Inflammatory macrophage (primary cell): ENCODE data around the gene ADAMTS4.
"Not testable (repeated sequence)": the region's sequence is repeated elsewhere in the genome, so short reads cannot be mapped to it uniquely, and the experiment has no call there.

Experiments used
- DNase-seq, 2 donors: peaks; one replicate each; pipeline ENCODE4 v3.0.0-alpha.2; 2020 to 2022
- total RNA-seq, 18 experiments: gene quantifications; one replicate each; lab custom pipeline; 2026; ENCODE audit warnings: mixed read lengths in 6 of 18, inconsistent platforms in 2 of 18; lab: John Stamatoyannopoulos, UW

ADAMTS4 gene, protein sequence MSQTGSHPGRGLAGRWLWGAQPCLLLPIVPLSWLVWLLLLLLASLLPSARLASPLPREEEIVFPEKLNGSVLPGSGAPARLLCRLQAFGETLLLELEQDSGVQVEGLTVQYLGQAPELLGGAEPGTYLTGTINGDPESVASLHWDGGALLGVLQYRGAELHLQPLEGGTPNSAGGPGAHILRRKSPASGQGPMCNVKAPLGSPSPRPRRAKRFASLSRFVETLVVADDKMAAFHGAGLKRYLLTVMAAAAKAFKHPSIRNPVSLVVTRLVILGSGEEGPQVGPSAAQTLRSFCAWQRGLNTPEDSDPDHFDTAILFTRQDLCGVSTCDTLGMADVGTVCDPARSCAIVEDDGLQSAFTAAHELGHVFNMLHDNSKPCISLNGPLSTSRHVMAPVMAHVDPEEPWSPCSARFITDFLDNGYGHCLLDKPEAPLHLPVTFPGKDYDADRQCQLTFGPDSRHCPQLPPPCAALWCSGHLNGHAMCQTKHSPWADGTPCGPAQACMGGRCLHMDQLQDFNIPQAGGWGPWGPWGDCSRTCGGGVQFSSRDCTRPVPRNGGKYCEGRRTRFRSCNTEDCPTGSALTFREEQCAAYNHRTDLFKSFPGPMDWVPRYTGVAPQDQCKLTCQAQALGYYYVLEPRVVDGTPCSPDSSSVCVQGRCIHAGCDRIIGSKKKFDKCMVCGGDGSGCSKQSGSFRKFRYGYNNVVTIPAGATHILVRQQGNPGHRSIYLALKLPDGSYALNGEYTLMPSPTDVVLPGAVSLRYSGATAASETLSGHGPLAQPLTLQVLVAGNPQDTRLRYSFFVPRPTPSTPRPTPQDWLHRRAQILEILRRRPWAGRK
- total RNA-seq, result 0 to 1.8 (median 0.12) reads per million in 18 experiments

DNA sequence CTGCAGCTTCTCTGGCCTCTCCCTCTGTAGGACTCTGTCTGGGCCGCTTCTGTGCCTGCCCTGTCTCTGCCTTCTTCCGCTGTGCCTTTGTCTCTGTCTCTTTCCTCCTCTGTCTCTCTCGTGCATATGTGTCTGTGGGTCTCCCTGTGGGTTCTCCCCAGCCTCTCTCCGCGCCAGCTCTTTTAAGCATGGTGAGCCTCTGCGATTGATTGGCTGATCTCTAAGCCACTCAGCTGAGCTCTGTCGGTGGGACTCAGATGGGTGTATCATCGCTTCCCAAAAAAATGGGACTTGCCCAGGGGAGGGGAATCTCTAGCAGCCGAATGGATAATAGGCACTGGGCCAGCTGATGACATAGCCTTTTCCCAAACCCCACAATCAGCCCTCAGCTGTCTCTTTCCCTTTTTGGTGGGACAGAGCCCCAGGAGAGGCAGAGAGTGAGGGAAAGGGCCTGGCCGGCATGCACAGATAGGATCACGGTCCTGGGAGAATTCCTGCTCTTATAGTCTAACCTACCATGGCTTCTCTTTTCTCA, at the start of gene ADAMTS4:
Gene ADAMTS4 (minus strand): TSS at position 158 of the 535 bp plus-strand sequence. CDS start 427 bp downstream, outside the sequence.
- no peak for DNase-seq

GRCh38 chr1:161244888-161245287, 46.0 kb upstream of the ADAMTS4 start:
- no peak for DNase-seq

DNA sequence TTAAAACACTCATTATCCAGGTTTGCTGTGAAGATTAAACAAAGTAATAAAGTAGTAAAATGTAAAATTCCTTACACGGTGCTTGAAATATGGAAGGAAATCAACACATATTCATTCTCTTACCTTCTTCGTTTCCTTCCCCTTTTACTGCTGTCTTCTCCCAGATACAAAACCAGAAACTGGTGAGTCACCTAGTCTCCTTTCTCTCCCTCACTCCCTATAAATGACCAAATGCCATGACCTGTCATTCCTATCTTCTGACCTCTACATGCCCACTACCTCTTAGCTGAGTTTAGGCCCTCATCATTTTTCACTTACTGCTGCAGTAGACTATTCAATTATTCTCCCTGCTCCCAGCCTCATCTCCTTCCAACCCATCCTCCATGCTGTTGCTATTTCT, 43.5 kb upstream of the ADAMTS4 start:
- DNase-seq, result no peak

GRCh38 chr1:161241682-161242081, 42.8 kb upstream of the ADAMTS4 start:
- peak; percentile 27 to 30 for DNase-seq

DNA sequence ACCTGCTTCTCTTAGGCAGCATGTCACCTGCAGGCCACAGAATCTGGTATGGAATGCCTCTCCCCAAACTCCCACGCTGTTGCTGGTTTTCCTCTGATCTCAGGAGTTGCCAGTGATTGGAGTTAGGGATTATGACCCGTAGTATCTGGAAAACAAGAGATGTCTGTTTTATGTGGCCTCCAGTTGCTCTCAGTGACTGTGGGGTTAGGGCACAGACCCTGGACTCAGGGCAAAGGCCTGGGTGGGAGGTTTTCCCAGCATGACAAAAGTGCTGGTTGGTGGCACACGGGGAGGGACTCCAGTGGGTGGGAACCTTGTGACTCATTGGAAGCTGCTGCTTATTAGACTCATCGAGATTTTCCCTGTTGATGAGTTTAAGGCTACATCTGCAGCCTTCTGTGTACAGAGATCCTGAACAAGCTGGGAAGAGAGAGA, 39.2 kb upstream of the ADAMTS4 start, which contains the start of gene NR1I3:
Gene NR1I3 (minus strand): TSS at position 165 of the 435 bp plus-strand sequence. CDS start 1,638 bp downstream, outside the sequence.
- no peak for DNase-seq

- DNase-seq, result no peak
These were observed 37.3 kb upstream of the ADAMTS4 start for GRCh38 chr1:161235957-161236775.

DNA sequence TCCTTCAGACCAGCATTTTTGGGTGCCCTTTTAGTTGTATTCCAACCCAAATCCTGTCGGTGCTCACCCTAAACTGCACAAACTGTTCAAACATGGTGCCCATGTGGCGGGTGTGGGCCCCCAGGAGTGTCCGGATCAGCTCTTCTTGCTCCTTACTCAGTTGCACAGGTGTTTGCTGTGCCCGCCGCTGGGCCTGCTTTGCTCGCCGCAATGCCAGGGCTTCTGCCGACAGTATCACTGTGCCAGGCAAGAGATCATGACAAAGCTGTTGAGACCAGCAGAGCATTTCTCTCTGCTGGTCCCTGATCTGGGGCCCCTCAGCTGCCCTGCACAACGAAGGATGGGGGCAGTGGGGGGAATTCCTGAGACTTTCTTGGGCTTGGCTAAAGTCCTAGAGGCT, 34.2 kb upstream of the ADAMTS4 start:
- no peak for DNase-seq

DNA sequence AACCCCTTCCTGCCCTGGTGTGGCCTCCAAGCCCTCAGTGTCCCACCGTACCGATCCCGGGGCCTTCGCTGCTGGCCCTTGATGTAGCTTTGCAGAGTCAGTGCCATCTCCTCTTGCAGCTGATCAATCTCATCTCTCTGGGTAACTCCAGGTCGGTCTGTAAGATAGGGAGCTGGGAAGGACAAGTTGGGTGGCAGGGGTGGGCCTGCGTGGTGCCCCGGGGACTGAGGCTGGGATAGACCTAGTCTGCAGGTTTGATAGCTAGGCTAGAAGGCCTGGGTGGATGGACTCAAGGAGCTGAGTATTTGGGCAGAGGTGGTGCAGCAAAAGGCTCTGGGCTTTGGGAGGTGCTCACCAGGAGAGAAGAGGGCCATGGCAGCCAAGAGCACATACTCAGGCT, 31.9 kb upstream of the ADAMTS4 start:
- no peak for DNase-seq

DNA sequence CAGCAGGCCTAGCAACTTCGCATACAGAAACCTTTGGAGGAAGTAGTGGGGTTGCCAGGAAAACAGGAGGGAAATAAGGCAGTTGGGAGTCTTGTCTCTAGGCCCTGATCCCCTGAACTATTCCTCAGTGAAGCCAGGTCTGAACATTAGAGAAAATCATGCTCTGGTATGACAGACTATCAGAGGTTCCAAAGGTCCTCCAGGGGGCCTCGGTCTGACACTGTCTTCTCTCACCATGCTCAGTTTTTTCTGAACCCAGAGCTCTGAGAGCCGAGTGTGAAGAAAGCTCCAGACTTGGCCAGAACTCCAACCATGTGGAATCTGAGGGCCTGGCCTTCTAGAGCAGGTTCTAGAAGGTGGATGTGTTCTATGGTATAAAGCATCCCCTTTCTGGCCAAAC, 31.0 kb upstream of the ADAMTS4 start:
- DNase-seq, result no peak

GRCh38 chr1:161228032-161228431, 29.2 kb upstream of the ADAMTS4 start:
- no peak for DNase-seq

DNA sequence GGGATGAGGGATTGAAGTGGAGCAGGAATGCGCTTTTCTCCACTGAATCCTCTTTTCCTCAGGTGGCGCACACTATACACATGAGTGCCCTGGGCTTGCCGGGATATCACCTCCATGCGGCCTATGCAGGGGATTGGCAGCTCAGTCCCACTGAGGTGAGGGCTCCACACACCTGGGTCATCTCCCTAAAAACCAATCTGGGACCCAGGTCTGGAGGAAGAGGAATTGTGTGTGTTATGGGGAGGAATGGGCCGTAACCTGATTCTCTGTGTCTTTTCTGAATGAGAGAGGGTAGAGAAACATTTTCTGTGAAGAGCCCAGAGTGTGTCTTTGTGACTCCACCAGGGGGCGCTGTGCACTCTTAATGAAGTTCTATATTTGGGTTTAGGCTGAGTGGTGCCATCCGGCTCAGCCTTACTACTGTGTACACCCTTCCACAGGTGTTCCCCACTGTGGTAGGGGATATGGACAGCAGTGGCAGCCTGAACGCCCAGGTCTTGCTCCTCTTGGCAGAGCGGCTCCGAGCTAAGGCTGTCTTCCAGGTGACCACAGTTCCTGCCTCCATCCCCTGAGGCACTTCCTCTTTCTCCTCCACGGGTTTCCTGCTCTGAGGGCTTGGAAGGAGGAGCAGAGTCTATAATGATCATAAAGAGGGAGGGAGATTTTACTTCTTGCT, 28.5 kb upstream of the ADAMTS4 start:
- peak; percentile 81 to 84 for DNase-seq

DNA sequence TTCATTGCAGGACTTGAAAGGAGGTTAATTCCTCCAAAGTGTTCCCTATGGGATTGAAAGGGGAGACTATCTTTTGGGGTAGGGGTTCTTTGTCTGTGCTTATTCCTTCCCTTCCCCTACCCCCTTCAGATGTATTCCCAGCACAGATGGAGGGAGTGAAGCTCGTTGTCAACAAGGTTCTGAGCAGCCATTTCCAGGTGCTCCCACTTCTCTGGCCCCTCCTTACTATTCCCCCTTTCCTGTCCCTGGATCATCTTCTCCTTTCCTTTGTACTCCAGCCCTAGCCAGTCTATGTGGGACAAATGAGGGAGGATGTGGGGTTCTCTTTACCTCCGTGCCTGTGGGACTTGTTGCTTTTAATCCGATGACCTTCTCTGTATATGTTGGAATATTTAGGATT, 27.9 kb upstream of the ADAMTS4 start:
- no peak for DNase-seq

GRCh38 chr1:161226320-161226711, 27.5 kb upstream of the ADAMTS4 start:
- DNase-seq, result no peak

GRCh38 chr1:161225534-161226319, 26.9 kb upstream of the ADAMTS4 start, which contains the start of gene TOMM40L:
Gene TOMM40L, plus strand, starts transcription at chr1:161226060. Its CDS starts 430 bp downstream, at chr1:161226490.
- DNase-seq, result peak; percentile 100

GRCh38 chr1:161225178-161225533, 26.3 kb upstream of the ADAMTS4 start:
- DNase-seq, result no peak

- not testable (repeated sequence) for DNase-seq
These were observed 25.8 kb upstream of the ADAMTS4 start for GRCh38 chr1:161224695-161225087.

DNA sequence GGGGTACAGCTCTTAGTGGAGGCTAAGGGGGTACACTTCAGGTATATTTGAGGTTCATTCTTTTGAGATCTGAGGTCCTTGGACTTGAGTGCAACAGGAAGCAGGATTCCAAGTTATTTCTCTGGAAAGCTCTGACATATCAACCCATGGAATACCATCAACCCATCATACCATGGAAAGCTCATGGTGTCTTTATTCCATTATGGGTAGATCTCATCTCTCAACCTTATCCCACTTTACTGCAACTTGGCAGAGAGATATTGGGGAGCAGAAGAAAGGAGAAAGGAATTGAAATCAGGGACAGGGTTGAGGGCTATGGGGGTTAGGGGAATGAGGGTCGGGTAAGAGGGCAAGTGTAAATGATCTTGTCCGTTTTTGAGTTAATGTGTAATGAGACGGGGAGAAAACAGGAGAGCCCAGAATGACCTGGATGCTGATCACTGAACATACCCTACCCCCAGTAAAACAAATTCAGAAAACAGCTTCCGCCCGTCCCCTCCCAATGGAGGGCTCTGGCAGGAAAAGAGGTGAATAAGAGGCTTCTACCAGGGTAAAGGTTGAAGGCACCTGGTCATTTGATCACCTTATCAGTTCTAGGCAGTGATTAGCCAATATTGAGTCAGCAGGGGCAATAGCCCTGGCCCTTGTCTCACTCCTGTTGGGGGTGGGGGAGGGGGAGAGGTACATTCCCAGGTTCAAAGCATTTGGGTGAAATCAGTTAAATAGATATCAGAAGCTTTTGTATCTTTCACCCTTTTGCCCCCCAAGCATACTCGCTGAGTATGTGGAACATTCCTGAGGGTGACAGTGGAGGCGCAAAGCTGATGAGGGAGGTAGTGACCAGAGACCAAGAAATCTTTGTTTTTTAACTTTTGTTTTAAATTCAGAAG, 25.2 kb upstream of the ADAMTS4 start:
- DNase-seq, result no peak

DNA sequence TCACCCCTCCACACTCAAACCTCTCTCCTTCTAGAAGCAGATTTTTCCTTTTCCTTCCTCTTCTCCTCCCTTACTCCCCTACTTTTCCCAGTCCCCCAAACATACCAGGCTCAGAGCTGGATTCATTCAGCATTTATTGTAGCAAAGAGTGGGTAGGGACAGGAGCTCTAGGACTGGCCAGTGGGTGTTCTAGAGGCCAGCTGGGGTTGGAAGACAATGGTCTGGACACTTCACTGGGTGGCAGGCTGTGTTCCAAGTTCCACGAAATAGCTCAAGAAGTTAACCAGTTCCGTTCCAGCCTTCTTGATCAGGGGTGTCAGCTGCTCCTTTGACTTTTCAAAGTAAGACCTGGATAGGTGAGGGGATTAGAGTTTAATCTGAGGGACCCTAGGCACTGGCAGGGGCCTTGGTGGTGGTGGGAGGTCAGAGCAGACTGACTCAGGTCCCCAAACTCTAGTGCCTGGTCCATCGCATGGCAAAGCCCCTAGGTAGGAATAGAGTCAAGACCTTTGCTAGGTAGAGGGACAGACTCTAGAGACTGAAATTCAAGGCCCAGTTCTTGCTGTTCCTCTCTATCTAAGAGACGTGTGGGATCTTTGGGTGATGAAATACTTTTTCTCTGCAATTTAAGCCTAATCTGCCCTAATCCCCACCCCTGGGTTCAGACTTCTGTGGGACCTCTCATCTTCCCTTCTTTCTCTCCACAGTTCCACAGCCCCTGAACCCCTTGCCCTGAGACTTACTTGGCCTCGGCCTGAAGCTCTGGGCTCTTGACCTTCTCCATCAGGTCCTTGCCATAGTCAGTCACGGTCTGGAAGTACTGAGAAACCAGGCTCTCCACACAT, 23.5 kb upstream of the ADAMTS4 start:
- no peak for DNase-seq

DNA sequence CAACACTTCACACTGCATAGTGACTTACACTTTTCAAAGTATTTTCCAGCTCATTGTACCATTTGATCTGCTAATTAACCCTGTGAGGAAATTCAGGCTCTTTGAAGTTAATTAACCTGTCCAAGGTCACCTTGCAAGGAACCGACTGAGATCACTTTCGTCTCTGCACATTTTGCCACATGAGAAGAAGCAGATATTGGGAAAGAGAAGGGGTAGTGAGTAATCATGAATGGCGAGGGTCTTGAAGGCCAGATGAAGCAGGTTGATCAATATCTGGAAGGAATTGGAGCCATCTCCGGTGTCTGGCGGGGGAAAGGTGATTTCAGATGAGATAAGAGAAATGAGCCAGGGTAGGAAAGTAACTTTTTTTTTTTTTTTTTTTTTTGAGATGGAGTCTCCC, 21.1 kb upstream of the ADAMTS4 start:
- DNase-seq, result no peak
